GM12874 (cell line): ENCODE measurements around the gene PLSCR5.

Experiments used
- TF ChIP-seq, protein P1 (sequence below): IDR thresholded peaks from 2 replicates; pipeline ENCODE4 v1.5.1; 2011; ENCODE audit warnings: low read depth, mild to moderate bottlenecking, control low read depth, low read length, moderate library complexity; ENCODE audit not compliant: insufficient read depth

The PLSCR5 gene

DNA sequence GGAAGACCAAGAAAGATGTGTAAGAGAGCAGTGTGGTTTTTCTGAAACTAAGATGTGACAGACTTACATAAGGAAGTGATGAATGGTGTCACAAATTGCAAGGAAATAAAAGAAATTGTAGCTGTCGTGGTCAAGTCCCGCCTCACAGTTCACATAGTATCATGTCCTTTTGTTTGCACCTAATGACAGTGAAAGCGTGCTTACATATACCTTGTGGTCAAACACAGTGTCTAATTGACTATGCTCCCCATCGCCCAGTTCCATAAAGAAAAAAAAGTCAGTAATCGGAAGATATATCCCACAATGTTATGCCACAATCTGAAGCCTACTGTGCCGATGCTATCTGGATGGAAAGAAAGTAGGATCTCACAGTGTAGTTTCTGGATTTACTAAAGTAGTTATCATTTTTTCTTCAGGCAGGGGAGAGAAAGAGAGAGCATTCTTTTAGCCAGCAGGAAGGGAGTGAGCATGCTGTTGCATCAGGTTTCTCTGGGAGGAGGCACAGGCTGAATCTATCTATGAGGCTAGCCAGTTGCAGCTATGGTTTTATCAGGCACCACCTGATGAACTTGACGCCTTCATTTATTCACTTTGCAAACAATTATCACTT lies 50.9 kb downstream of the PLSCR5 start:
- TF ChIP-seq, protein P1, sequence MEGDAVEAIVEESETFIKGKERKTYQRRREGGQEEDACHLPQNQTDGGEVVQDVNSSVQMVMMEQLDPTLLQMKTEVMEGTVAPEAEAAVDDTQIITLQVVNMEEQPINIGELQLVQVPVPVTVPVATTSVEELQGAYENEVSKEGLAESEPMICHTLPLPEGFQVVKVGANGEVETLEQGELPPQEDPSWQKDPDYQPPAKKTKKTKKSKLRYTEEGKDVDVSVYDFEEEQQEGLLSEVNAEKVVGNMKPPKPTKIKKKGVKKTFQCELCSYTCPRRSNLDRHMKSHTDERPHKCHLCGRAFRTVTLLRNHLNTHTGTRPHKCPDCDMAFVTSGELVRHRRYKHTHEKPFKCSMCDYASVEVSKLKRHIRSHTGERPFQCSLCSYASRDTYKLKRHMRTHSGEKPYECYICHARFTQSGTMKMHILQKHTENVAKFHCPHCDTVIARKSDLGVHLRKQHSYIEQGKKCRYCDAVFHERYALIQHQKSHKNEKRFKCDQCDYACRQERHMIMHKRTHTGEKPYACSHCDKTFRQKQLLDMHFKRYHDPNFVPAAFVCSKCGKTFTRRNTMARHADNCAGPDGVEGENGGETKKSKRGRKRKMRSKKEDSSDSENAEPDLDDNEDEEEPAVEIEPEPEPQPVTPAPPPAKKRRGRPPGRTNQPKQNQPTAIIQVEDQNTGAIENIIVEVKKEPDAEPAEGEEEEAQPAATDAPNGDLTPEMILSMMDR = no peak

DNA sequence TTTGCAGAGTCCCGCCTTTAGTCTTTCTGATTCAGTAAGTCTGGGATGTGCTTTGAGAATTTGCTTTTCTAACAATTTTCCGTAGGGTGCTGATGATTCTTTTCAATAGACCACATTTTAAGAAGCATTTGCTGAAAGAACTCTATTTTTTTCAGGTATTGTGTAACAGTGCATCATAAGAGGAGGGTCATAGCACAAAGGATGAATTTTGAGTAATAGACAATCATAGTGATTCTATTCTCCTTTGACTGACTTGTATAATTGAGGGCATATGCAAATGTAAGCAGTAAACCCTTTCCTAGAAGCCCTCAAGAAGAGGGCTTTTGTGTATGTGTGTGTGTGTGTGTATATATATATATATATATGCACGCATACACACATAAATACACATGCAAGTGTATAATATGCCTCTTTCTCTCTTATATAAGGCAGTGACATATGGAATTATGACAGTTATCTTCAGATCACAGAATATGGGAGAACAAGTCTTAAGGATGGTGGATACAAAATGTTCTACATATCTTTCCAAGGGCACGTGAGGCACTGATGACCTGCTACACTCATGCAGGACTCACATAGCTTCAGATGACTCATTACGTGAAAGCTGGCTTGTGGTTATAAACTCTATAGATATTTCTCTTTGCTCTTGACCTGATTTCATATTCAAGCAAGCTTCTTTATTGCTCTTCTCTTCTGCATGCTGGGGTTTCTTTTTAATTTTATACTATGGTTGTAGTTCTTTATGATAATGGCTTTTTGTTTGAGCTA lies 54.2 kb downstream of the PLSCR5 start:
- TF ChIP-seq, protein P1 = no peak

DNA sequence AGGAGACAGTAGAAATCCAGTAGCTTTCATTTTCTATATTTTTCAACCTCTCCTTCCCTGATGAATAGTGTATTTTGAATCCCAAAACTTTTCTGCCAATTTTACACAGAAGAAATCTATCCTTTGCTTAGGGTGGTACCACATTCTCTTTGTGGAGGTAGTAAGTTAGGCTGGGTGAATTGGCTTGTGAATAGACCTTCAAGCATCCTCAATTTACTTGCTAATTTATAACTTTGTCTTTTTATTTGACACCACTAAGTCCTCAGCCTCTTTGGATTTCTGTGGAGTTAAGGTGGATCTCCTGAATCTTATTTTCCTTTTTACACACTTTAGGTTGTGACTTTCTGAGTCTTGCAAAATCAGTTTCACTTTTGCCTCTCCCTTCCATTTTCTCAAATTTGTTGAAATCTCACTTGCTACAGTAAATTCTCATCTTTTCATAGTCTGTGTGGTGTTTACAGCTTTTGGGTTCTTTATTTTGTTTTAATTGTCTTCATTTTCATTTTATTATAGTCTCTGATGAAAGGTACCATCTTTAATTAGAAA lies 55.0 kb downstream of the PLSCR5 start:
- TF ChIP-seq, protein P1 = no peak

DNA sequence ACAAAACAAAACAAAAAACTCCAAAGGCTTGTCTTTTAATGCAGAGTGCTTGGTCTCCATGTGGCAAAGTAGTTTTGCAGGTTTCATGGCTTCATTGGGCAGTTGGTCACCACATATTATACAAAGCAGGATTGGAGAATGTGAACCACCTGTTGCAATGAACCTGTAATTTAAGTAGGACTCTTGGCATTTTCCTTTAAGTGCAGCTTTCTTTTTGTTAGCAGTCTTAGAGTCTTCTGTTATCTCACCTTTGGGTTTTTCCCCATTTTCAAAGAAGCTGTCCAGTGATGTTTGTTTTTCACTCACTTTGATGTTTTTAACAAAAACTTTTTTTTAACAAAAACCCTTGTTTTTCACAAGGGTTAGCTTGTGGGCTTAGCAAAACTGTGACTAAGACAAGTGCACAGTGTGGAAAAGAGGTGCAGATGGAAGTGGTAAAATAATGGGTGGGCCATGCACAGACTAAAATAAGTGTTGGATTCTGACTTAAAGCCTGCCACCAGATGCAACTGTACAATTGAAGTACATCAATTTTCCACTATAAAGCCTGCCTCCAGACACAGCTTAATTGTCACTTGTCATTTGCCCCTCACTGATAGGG lies 57.8 kb downstream of the PLSCR5 start:
- TF ChIP-seq, protein P1 = no peak

DNA sequence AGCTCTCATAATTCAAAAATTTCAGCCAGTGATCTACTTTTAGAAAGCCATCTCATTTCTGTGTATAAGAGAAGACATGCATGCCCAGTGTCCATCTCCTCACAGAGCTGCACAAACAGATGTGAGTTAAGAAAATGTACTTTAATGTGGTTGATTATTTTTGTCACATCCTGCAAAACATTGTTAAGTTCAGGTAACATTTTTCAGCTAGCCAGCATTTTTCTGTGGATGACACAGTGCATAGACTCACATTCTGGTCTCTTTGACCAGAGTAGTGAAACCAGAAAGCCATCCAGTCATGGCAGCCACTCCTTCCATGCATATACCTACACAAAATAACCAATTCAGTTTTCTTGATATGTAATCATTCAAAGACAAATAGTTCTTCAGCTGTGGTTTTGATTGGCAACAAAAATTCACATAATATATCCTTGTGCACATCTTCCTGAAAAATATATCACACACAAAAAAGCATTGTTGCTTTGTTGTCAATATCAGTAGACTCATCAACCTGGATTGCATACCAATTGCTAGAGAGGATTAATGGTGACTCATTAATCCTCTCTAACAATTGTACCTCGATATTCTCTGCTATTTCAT lies 58.7 kb downstream of the PLSCR5 start:
- TF ChIP-seq, protein P1 = no peak

DNA sequence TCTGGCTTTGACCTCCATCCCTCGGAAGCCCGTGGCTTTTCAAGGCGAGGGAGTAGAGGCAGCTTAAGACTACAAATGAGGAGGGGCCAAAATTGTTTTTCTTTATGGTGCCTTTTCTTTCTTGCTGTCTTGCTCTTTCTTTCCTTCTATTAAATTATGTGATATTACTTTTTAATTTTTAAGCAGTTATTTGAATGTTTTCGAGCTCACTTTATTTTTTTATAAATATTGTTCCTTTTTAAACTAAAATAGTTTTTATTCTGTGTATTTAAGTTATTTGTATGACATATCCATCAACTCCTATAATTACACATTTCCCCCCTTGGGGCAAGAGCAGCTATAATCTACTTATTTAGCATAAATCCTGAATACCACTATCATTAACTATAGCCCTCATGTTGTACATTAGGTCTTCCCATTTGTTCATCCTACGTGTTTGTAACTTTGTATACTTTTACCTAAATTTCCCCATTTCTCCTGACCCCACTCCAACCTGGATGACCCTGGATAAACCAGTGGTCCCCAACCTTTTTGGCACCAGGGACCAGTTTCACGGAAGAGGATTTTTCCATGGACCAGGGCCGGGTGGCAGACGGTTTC lies 60.1 kb downstream of the PLSCR5 start:
- TF ChIP-seq, protein P1 = no peak
